Aorta (tissue), 5 donors: ENCODE data around the gene SERAC1. TPM values are rescaled to one million over a fixed set of nuclear protein-coding genes. Genes with fewer than 3 reads are reported as not detected.
A peak's percentile ranks its signal among the peaks of the same experiment; 100 is the strongest.
"Not testable (repeated sequence)": the region's sequence is repeated elsewhere in the genome, so short reads cannot be mapped to it uniquely, and the experiment has no call there.

Source experiments
- ATAC-seq: fragments of 200-7000 bp; cut with Tn5 transposase; one replicate; pipeline ENCODE4 v1.9.1; 2022; ENCODE audit warnings: moderate library complexity; ENCODE audit not compliant: low FRiP score
- DNase-seq, 2 donors: peaks; one replicate each; pipeline ENCODE4 v3.0.0-alpha.2; 2020
- H3K27ac ChIP-seq, 2 donors: one replicate each; pipeline ENCODE4 v1.5.1; 2013; ENCODE audit warnings: low read length in 2 of 2, mild to moderate bottlenecking in 2 of 2, moderate library complexity in 2 of 2, control low read depth in 1 of 2, inconsistent platforms in 1 of 2, low read depth in 1 of 2
- H3K27me3 ChIP-seq, 2 donors: one replicate each; pipeline ENCODE4 v1.6.1; 2013; ENCODE audit warnings: control low read depth in 1 of 2, low read length in 1 of 2, mild to moderate bottlenecking in 1 of 2, moderate library complexity in 1 of 2; ENCODE audit not compliant: insufficient read depth in 2 of 2, control insufficient read depth in 1 of 2
- H3K36me3 ChIP-seq, 2 donors: one replicate each; pipeline ENCODE4 v1.6.1; 2013; ENCODE audit warnings: control low read depth in 1 of 2, low read length in 1 of 2, mild to moderate bottlenecking in 1 of 2; ENCODE audit not compliant: insufficient read depth in 2 of 2, control insufficient read depth in 1 of 2
- H3K4me1 ChIP-seq, 2 donors: one replicate each; pipeline ENCODE4 v1.6.1; 2013; ENCODE audit warnings: low read length in 2 of 2, control low read depth in 1 of 2, mild to moderate bottlenecking in 1 of 2, moderate library complexity in 1 of 2; ENCODE audit not compliant: insufficient read depth in 2 of 2, control insufficient read depth in 1 of 2
- H3K4me3 ChIP-seq, 2 donors: one replicate each; pipeline ENCODE4 v1.5.1; 2013; ENCODE audit warnings: low read length in 2 of 2, control low read depth in 1 of 2, mild to moderate bottlenecking in 1 of 2
- H3K9me3 ChIP-seq: one replicate; pipeline ENCODE4 v1.6.1; 2013; ENCODE audit warnings: mild to moderate bottlenecking, low read length; ENCODE audit not compliant: control insufficient read depth
- WGBS, 2 donors: extraction: QIAGEN DNeasy Blood & Tissue Kit; methylation state at CpG; one replicate each; pipeline ENCODE4 v1.1.7; 2013; 5-methylcytosine and 5-hydroxymethylcytosine counted together
- intact Hi-C, 2 donors: fragments of 100-400 bp; cut with DNase I; formaldehyde crosslinking; loops; one replicate each; pipeline versions ENCODE4 v1.14.2 to v1.15.0; 2022
- polyA plus RNA-seq, 2 donors: library from polyadenylated mRNA; stranded (reverse); fragments of 200-250 nt; gene quantifications; one replicate each; pipeline ENCODE4 v1.2.3, GENCODE V29; 2013
- total RNA-seq, 2 donors: library from RNA; stranded (reverse); fragmentation: NEBNext Ultra II Directional; extraction: Animal tissue kit (Norgen Biotek cat#: 25700); gene quantifications; one replicate each; pipeline ENCODE4 v1.2.1, GENCODE V29; 2021
- donor health status: healthy with polysubstance abuse.
- donor health status: Bipolar disorder and iron deficiency.
- donor health status: DM: no; HTN: no; CAD: no.
- donor health status: DM: no; HTN: no; CAD: no.
- donor health status: DM: yes; HTN: yes; CAD: no.

Gene SERAC1
- total and polyA plus RNA-seq, 4 donors, result 5.6 to 13.1 (median 8.7) TPM

GRCh38 chr6:158183174-158183972 lies 15.3 kb upstream of the SERAC1 start:
- 67 to 77% methylated on average over 13 to 16 of the region's 16 CpGs for WGBS, 2 donors
- not testable (repeated sequence) for H3K36me3 ChIP-seq, ATAC-seq

DNA sequence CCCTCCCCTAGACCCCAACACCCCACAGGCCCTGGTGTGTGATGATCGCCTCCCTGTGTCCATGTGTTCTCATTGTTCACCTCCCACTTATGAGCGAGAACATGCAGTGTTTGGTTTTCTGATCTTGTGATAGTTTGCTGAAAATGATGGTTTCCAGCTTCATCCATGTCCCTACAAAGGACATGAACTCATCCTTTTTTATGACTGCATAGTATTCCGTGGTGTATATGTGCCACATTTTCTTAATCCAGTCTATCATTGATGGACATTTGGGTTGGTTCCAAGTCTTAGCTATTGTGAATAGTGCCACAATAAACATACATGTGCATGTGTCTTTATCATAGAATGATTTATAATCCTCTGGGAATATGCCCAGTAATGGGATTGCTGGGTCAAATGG lies 9.7 kb upstream of the SERAC1 start:
- ATAC-seq, H3K9me3 ChIP-seq, intact Hi-C loops, H3K36me3 ChIP-seq, H3K4me3 ChIP-seq, H3K27me3 ChIP-seq, DNase-seq, H3K27ac ChIP-seq, H3K4me1 ChIP-seq: not testable (repeated sequence)
- 89 to 98% methylated on average over 2 to 3 of the region's 3 CpGs for WGBS, 2 donors

More at GRCh38 chr6:158183174-158183972, 15.3 kb upstream of the SERAC1 start:
- H3K4me3 ChIP-seq, intact Hi-C loops, H3K27ac ChIP-seq, H3K4me1 ChIP-seq, H3K9me3 ChIP-seq, DNase-seq, H3K27me3 ChIP-seq: not testable (repeated sequence)

DNA sequence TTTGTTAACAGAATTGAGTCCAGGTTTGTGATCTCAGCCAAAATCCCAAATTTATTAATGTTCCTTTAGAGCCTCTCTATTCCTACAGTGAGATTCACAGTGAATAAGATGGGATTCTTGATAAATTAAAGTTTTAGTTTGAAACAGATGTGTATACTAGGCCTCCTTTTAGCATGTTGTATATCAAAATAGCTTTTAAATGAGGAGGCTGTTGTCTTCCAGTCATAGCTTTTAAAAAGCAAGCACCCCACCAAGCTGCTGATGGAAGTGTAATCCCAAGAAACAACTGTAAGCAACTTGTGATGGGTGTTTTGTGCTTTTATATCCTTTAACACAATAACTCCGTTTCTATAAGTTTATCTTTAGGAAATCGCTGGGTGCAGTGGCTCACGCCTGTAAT lies 7.0 kb upstream of the SERAC1 start:
- Histone ChIP-seq H3K36me3 (no peaks in the 10 kb centered on the region), H3K9me3 (no peaks in the 10 kb centered on the region), H3K4me3 (no peak overlapping the region), H3K27me3 (no peaks in the 10 kb centered on the region), H3K4me1 (peaks cover 2 to 6% of the 10 kb centered on the region in 2 donors), H3K27ac (peak overlapping the region in 1 of 2 donors; percentile 12)
- ATAC-seq (no peak), DNase-seq (no peak)
- WGBS, 2 donors, result 86 to 87% methylated on average over 3 of the region's 3 CpGs
- intact Hi-C loops, result no loop called here

- H3K27ac ChIP-seq, result no peak overlapping the region
- DNase-seq, result peak in 1 of 2 donors; percentile 56
- intact Hi-C loops, result no loop called here
- no peaks in the 10 kb centered on the region for H3K36me3 ChIP-seq
- 6 to 7% methylated on average over 2 of the region's 2 CpGs for WGBS, 2 donors
- H3K4me3 ChIP-seq, result no peak overlapping the region
- peak; percentile 69 for ATAC-seq
- H3K27me3 ChIP-seq, result no peaks in the 10 kb centered on the region
- H3K4me1 ChIP-seq, result peaks cover 2 to 6% of the 10 kb centered on the region in 2 donors
- H3K9me3 ChIP-seq, result no peaks in the 10 kb centered on the region
Measured at GRCh38 chr6:158174514-158174913, 6.5 kb upstream of the SERAC1 start.

- Histone ChIP-seq H3K9me3 (no peaks in the 10 kb centered on the region), H3K27ac (no peak overlapping the region), H3K36me3 (no peaks in the 10 kb centered on the region), H3K27me3 (no peaks in the 10 kb centered on the region), H3K4me3 (no peak overlapping the region), H3K4me1 (peaks cover 2 to 6% of the 10 kb centered on the region in 2 donors)
- 93 to 100% methylated on average over 2 of the region's 2 CpGs for WGBS, 2 donors
- ATAC-seq (no peak), DNase-seq (no peak)
- intact Hi-C loops, result no loop called here
Measured at GRCh38 chr6:158174024-158174423, 6.0 kb upstream of the SERAC1 start.

DNA sequence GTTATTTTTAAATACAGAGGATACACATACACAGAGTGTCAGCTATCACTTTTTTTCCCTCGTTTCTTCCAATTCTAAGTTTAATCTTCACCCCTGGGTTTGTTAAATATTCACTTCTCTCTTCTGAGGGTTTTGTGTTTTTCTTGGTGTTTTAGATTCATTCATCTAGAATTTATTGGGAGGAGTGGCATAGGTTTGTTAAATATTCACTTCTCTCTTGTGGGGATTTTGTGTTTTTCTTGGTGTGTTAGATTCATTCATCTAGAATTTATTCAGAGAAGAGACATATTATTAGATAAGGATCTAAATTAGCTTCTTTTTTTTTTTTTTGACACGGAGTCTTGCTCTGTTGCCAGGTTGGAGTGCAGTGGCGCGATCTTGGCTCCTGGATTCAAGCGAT lies 3.9 kb upstream of the SERAC1 start:
- DNase-seq, result no peak
- Histone ChIP-seq H3K27ac (no peak overlapping the region), H3K27me3 (no peaks in the 10 kb centered on the region), H3K4me1 (peaks cover 3 to 6% of the 10 kb centered on the region in 2 donors), H3K9me3 (no peaks in the 10 kb centered on the region), H3K4me3 (no peak overlapping the region), H3K36me3 (no peaks in the 10 kb centered on the region)
- intact Hi-C loops, result no loop called here
- no peak for ATAC-seq
- 53 to 77% methylated on average over 5 of the region's 5 CpGs for WGBS, 2 donors

- DNase-seq (no peak), ATAC-seq (no peak)
- Histone ChIP-seq H3K4me3 (no peak overlapping the region), H3K4me1 (peaks cover 3 to 6% of the 10 kb centered on the region in 2 donors), H3K27me3 (no peaks in the 10 kb centered on the region), H3K27ac (peak overlapping the region; percentile 79 to 98), H3K36me3 (no peaks in the 10 kb centered on the region), H3K9me3 (no peaks in the 10 kb centered on the region)
- 3 to 7% methylated on average over 3 of the region's 3 CpGs for WGBS, 2 donors
- intact Hi-C loops, result no loop called here
Measured at GRCh38 chr6:158170656-158171081, 2.6 kb upstream of the SERAC1 start.

DNA sequence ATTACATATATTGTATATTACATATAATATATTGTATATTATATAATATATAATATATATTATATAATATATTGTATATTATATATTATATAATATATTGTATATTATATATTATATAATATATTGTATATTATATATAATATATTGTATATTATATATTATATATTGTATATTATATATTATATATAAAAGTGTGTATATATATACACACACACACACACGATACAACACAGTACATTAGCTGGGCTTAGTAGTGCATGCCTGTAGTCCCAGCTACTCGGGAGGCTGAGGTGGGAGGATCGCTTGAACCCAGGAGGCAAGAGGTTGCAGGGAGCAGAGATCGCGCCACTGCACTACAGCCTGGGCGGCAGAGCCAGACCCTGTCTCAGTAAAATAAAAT lies 1.6 kb upstream of the SERAC1 start:
- H3K4me3 ChIP-seq, ATAC-seq, H3K36me3 ChIP-seq, H3K4me1 ChIP-seq, intact Hi-C loops, DNase-seq, H3K27ac ChIP-seq, H3K9me3 ChIP-seq, H3K27me3 ChIP-seq: not testable (repeated sequence)
- 92% methylated on average over 6 of the region's 6 CpGs for WGBS, 2 donors

DNA sequence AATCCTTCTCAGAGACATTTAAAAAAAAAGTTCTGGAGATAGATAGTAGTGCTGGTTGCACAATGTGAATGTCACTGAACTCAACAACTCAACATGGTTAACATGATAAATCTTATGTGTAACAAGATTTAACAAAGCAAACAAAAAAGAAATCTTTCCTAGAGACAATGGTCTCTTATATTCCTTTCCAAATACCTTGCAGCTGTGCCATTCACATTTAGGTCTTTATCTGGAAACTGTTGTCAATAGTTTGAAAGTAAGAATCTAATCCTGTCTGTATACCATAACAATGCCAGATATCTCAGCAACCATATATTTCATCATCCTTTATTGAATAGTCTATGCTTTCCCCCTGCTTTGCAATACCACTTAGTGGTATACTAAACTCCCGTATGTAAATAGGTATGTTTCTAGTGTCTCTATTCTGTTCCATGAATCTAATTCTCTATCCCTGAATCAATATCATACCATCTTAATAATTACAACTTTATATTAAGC lies 2.1 kb downstream of the SERAC1 start:
- H3K9me3 ChIP-seq, result no peaks in the 10 kb centered on the region
- H3K4me1 ChIP-seq, result peaks cover 0 to 5% of the 10 kb centered on the region in 2 donors
- no peak overlapping the region for H3K4me3 ChIP-seq
- ATAC-seq (no peak), DNase-seq (no peak)
- no peaks in the 10 kb centered on the region for H3K27me3 ChIP-seq
- intact Hi-C loops, result no loop called here
- WGBS, 2 donors, result 97 to 98% methylated on average over 1 of the region's 1 CpG
- H3K27ac ChIP-seq, result no peak overlapping the region
- peaks cover 0 to 2% of the 10 kb centered on the region in 2 donors for H3K36me3 ChIP-seq
